NCI-H446 treated with DMSO at 0.1 percent for 48 hours (cell line): Measurements from ENCODE around the gene FGF12.

Experiments used
- DNase-seq: peaks from one replicate; lab custom pipeline; 2025; lab: John Stamatoyannopoulos, UW

The FGF12 gene

DNA sequence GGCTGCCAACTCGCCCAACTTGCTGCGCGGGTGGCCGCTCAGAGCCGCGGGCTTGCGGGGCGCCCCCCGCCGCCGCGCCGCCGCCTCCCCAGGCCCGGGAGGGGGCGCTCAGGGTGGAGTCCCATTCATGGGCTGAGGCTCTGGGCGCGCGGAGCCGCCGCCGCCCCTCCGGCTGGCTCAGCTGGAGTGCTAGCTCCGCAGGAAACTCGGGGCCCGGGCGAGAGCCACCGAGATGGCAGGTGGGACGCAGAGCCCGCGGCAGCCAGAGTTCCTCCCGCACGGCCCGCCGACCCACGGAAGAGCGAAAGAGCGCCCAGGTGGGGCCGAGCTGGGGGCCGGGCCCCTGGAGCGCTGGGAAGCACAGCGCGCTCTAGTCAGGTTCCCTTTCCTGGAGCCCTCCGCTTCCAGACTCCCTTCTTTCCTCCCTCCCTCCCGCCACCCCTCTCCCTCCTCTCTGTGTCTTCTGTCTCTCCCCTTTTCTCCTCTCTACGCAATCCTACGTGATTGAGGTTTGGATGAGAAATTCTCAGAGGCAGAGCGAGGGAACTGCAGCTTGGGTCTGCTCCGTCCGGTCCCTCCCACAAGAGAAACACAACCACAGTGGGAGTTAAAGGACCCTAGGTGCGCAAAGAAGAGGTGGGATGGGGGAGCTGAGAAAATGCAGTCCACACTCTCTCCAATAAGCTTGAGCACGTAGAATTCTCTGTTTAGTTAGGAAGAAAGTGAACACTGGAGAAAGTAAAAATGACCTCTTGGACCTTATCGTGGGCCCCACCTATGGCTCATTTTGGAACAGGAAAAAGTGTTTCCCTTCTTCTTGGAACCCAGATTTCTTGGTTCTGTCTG is 317.3 kb downstream of the FGF12 start:
- no peak for DNase-seq

DNA sequence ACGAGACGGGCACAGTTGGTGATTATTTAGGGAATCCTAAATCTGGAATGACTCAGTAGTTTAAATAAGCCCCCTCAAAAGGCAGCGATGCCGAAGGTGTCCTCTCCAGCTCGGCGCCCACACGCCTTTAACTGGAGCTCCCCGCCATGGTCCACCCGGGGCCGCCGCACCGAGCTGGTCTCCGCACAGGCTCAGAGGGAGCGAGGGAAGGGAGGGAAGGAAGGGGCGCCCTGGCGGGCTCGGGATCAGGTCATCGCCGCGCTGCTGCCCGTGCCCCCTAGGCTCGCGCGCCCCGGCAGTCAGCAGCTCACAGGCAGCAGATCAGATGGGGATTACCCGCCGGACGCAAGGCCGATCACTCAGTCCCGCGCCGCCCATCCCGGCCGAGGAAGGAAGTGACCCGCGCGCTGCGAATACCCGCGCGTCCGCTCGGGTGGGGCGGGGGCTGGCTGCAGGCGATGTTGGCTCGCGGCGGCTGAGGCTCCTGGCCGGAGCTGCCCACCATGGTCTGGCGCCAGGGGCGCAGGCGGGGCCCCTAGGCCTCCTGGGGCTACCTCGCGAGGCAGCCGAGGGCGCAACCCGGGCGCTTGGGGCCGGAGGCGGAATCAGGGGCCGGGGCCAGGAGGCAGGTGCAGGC is 318.0 kb downstream of the FGF12 start:
- no peak for DNase-seq

DNA sequence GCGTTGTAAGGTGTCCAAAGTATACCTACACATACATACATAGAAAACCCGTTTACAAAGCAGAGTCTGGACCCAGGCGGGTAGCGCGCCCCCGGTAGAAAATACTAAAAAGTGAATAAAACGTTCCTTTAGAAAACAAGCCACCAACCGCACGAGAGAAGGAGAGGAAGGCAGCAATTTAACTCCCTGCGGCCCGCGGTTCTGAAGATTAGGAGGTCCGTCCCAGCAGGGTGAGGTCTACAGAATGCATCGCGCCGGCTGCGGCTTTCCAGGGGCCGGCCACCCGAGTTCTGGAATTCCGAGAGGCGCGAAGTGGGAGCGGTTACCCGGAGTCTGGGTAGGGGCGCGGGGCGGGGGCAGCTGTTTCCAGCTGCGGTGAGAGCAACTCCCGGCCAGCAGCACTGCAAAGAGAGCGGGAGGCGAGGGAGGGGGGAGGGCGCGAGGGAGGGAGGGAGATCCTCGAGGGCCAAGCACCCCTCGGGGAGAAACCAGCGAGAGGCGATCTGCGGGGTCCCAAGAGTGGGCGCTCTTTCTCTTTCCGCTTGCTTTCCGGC is 318.6 kb downstream of the FGF12 start:
- DNase-seq: peak; percentile 42

DNA sequence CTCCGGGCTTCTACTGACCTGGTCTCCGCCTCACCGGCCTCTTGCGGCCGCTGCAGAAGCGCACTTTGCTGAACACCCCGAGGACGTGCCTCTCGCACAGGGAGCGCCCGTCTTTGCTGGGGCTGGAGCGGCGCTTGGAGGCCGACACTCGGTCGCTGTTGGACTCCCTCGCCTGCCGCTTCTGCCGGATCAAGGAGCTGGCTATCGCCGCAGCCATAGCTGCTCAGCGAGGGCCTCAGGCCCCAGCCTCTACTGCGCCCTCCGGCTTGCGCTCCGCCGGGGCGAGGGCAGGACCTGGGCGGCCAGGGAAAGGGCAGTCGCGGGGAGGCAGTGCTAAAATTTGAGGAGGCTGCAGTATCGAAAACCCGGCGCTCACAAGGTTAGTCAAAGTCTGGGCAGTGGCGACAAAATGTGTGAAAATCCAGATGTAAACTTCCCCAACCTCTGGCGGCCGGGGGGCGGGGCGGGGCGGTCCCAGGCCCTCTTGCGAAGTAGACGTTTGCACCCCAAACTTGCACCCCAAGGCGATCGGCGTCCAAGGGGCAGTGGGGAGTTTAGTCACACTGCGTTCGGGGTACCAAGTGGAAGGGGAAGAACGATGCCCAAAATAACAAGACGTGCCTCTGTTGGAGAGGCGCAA is 319.2 kb downstream of the FGF12 start:
- no peak for DNase-seq

DNA sequence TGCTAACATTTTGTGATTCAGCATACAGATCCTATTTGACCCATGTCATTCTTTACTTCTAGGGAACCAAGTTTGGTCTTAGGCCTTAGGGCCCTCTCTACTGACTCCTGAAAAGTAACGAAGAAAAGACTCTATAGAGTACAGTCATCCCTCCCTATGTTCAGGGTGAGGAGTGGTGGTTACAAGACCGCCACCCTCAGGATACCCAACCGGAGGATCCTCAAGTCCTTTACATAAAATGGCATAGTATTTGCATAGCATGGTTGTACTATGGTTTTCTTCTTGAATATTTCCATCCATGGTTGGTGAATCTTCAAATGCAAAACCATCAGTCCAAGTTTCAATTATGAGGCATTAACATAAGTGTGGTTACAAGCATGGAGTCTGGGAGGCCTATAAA is 327.6 kb downstream of the FGF12 start:
- no peak for DNase-seq

GRCh38 chr3:192397012-192397411 is 330.3 kb downstream of the FGF12 start:
- no peak for DNase-seq

DNA sequence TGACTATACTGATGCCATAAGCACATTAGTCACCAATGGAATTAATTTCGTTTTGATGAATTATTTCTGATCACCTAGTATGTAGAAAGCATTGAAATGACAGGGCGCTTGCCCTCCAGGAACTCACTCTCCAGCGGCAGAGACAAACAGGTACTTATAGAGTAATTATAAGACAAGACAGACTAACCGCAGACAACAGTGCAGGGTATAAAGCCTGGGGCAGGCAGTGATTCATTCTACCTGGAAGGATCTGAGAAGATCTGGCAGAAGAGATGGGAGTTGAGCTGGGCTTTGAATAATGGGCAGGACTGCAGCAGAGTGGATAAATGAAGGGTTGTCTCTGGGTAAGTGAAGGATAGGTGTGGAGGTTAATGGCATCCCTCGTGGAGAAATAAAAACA is 331.8 kb downstream of the FGF12 start:
- no peak for DNase-seq

- no peak for DNase-seq
These were observed 334.4 kb downstream of the FGF12 start for GRCh38 chr3:192392986-192393385.

GRCh38 chr3:192382861-192383260 is 344.5 kb downstream of the FGF12 start:
- DNase-seq: no peak

DNA sequence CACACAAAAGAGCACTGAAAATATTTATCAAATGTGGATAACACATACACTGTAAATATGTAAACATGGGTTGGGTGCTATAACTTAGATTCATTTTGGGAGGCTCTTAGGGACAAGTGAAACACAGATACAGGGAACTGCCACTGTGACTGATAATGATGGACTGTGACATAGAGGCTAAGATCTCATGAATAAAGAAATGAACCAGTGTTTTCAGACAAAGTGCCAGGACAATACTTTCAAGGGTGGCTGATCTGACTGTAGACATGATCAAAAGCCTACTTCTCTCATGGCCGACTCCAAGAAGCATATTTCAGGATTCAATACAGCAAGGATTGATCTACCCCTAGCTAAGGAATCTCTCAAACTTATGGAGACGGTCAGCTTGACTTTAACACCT is 353.8 kb downstream of the FGF12 start:
- no peak for DNase-seq

- DNase-seq: peak; percentile 84
These were observed 354.3 kb downstream of the FGF12 start for GRCh38 chr3:192373032-192373431.

DNA sequence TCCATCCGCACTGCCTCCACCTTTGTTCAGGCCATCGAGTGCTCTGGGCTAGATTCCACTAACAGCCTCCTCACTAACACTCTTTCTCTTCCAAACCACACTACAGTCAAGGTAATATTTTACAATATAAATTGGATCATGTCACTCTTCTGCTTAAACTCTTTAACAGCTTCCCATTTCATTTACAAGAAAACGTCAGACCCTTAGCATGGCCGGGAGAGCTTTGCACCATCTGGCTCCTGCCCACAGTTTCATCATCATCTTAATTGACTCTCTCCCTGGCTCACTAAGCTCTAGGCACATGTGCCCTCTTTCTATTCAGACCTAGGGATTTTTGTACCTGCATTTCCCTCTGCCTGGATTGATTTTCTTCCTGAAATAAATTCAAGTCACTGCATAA is 354.7 kb downstream of the FGF12 start:
- peak; percentile 98 for DNase-seq

GRCh38 chr3:192371870-192372400 is 355.4 kb downstream of the FGF12 start:
- peak; percentile 94 for DNase-seq

DNA sequence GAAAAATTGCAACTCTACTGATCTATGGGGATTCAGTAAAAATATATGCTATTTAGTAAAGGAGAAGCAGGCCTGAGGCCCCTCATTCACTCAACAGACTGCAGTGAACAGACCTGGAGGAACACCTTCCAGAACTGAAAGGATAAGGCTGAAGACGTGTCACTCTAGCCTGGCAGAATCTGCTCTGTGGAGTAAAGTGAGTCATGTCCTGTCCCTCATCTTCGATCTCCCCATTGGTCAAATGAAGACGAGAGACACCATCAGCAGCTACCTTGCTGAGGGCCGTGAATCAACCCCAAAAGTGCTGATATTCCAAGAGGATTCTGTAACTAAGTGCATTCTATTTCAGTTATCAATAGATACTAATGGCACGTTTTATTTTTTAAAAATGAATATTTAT is 359.7 kb downstream of the FGF12 start:
- DNase-seq: no peak

- DNase-seq: peak; percentile 45
These were observed 360.4 kb downstream of the FGF12 start for GRCh38 chr3:192366916-192367315.

GRCh38 chr3:192365571-192365970 is 361.8 kb downstream of the FGF12 start:
- DNase-seq: no peak

DNA sequence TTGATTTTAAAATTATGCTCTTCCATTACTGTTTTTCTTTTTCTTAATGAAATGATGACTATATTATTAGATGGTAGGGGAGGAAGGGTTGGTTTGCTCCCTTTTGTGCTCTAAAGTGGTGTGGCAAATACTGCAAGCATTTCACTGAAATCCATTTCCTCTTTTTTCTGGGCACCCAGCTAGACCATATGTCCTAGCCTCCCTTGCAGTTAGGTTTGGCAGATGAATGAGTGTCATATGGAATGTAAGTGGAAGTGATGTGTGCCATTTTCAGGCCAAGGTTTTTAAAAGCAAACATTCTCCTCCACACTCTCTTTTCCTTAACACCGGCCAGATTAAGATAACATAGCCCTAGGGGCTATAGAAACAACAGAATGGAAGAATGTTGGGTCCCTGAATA is 363.0 kb downstream of the FGF12 start:
- DNase-seq: peak; percentile 91

GRCh38 chr3:192354687-192355086 is 372.7 kb downstream of the FGF12 start:
- DNase-seq: no peak

DNA sequence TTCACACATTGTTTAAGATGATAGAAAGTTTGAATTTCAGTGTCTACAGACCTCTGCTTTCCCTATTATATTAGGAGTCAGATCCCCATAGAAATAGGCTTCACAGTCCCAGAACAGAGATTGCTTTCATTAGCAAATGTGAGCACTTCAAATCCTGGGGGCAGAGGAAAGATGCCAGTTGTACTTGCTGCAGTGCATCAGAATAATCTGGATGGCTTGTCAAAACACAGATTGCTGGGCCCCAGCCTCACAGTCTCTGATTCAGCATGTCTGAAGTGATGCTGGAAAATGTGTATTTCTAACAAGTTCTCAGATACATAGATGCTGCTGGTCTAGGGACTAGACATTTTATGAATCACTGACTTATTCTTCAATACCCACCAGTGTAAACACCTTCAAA is 375.2 kb downstream of the FGF12 start:
- DNase-seq: no peak

GRCh38 chr3:192351441-192351840 is 375.9 kb downstream of the FGF12 start:
- no peak for DNase-seq

DNA sequence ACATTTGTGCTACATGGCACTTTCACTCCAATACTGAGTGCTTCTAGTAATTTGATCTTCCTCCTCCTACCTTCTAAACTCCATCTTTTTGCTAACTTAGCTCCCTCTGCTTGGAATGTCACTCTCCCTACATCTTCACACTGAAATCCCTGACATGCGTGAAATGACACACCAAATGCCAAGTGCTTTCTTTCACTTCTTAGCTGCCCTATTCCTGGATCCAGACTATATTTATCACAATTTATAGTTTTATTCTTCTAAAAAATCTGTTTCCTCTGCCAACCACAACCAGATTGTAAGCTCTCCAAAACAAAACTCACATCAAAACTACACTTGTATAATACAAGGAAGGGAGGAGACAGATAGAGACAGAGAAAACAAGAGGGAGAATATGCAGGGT is 387.3 kb downstream of the FGF12 start:
- no peak for DNase-seq

GRCh38 chr3:192339214-192339613 is 388.1 kb downstream of the FGF12 start:
- no peak for DNase-seq

DNA sequence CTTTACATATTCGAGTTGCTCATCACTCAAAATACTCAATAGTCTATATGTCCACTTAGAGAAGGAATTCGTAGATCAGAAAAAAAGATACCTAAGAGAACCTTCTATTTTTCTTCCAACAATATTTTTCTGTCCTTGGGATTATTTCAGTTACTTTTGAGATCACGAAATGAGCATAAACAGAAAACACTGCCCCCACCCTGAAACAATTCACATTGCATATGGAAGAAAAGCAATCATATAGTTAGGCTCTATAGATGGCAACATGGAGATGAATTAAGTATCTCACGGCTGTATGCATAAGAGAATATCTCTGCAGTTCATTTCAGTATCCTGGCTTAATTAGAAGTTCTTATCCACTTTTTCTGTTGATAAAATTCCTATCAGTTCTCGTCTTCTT is 391.1 kb downstream of the FGF12 start:
- no peak for DNase-seq
